ENCODE measurements around the gene AHRR.

Gene AHRR

DNA sequence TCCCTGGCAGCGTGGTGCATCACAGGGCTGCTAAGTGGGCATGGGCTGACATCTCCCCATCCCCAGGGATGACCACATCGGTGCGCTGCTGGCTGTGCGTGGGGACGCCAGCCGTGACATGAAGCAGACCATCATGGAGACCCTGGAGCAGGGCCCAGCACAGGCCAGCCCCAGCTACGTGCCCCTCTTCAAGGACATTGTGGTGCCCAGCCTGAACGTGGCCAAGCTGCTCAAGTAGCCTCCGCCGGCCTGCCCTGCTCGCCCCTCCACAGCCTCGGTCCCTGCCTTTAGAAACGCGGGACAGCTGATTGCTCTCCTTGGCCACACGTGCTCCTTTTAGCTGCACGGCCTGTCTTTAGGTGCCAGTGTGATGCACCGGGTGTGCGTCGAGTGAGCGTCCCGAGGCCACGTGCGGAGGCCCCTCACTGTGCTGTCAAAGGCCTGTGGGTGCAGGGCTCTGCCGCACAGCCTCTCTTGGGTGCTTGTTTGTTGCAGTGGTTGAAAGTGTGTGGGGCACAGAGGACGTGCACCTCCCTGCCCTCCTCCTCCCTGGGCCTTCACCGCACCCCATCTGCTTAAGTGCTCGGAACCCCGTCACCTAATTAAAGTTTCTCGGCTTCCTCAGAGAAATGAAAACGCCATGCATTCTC lies 145.3 kb downstream of the AHRR start:
- DNase-seq (ENCODE audit: low spot score): no peak
- ChIA-PET CTCF (no interaction called here), POLR2A (ENCODE audit: low non-redundant PET) (no interaction called here)
- TF ChIP-seq, protein P1, sequence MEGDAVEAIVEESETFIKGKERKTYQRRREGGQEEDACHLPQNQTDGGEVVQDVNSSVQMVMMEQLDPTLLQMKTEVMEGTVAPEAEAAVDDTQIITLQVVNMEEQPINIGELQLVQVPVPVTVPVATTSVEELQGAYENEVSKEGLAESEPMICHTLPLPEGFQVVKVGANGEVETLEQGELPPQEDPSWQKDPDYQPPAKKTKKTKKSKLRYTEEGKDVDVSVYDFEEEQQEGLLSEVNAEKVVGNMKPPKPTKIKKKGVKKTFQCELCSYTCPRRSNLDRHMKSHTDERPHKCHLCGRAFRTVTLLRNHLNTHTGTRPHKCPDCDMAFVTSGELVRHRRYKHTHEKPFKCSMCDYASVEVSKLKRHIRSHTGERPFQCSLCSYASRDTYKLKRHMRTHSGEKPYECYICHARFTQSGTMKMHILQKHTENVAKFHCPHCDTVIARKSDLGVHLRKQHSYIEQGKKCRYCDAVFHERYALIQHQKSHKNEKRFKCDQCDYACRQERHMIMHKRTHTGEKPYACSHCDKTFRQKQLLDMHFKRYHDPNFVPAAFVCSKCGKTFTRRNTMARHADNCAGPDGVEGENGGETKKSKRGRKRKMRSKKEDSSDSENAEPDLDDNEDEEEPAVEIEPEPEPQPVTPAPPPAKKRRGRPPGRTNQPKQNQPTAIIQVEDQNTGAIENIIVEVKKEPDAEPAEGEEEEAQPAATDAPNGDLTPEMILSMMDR (conservative IDR thresholded peaks at IDR 0.05; ENCODE audit: low read depth): no peak
- H3K27ac ChIP-seq: 0 out of 2 replicates have a peak overlapping the region, but pooled peaks have one; percentile 4

DNA sequence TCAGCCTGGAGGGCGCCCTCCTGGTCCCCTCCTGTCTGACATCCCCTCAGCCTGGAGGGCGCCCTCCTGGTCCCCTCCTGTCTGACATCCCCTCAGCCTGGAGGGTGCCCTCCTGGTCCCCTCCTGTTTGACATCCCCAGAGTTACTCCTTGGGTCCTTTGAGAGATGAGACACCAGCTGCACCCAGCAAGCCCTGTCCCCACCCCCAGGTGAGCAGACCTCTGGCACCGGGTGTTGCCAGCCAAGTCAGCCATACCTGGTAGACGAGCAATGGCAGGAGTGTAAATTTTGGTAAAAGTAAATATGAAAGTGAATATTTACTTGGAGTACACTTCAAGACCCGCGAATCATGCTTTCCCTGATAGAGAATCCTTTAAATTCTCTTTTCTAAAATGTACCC lies 146.9 kb downstream of the AHRR start:
- peak overlapping the region; percentile 11; the same call in 1 of the 2 replicates for H3K27ac ChIP-seq
- TF ChIP-seq, protein P1 (conservative IDR thresholded peaks at IDR 0.05; ENCODE audit: low read depth): no peak
- ChIA-PET POLR2A (ENCODE audit: low non-redundant PET) (no interaction called here), CTCF (no interaction called here)
- DNase-seq (ENCODE audit: low spot score): no peak

DNA sequence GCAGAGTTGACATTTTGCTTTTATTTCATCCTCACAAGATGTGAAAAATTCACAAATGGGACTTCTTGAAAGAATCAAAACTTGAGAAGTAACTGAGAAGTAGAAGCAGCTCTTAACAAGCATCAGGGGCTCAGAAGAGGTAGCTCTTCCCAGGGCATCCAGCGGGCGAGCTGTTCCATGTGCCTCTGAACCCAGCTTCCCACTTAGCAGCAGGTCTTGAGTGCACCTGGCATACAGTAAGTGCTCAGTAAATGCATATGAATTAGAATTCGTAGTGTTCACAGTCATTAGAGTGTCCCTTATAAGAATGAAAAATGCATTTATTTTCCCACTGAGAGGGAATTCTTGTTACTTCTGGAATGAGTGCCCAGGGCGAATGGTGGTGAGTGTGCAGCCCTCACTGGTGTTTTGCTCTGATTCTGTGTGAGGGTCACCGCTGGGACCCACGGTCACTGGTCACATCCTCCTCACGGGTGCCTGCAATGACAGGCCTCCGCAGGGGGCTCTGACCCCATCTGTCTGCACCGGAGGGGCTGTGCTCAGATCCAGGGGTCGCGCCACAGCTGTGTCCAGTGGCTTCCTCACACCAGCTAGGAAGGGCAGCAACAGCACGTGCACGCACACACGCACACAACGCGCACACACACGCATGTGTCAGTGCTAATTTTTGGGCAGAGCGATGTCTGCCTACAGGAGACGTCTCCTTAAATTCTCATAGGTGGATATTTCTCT lies 148.4 kb downstream of the AHRR start:
- peak overlapping the region; percentile 10; the same call in 1 of the 2 replicates for H3K27ac ChIP-seq
- ChIA-PET CTCF (no interaction called here), POLR2A (ENCODE audit: low non-redundant PET) (no interaction called here)
- TF ChIP-seq, protein P1 (conservative IDR thresholded peaks at IDR 0.05; ENCODE audit: low read depth): no peak
- DNase-seq (ENCODE audit: low spot score): no peak

DNA sequence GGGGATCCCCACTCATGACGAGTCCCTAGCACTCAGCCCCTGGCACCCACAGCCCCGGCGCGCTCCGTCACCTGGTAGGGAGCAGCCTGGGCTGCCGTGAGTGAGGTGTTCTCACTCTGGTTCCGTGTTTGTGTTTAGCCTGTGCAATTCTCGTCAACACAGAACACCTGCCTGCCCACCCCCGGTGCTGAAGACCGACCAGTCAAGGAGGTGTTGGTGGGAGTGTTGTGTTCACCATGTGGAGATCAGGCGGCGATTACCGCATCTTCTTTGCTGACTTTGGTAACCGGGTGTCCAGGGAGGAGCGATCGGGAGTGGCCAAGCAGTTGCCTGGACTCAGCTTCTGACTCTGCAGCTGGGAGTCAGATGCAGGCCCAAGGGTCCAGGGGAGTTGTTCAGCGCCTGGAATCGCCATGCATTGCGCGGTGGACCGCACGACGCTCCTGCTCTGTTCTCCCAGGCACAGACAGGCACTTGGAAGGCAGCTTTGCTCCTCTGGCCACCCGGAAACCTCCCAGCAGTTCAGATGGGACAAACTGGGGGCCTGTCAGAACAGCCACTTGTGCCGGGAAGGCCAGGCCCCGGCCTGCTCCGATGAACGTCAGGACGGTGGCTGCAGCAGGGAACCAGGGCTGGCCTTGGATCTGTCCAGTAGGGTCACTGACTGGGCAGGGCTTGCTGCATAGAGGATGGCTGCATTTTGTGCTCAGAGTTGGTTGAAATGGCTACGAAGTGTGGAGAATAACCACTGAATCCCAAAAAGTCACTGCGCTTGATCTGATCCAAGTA lies 149.6 kb downstream of the AHRR start:
- CTCF ChIA-PET: interaction anchor here (0.5 kb wide), 1 partner anchor 199 kb away, joined by 4 read pairs; no protein-coding TSS in a partner anchor
- POLR2A ChIA-PET (ENCODE audit: low non-redundant PET): interaction anchor here (0.6 kb wide), 2 partner anchors 34 to 83 kb away, joined by 3 to 4 read pairs; no protein-coding TSS in a partner anchor
- TF ChIP-seq, protein P1 (conservative IDR thresholded peaks at IDR 0.05; ENCODE audit: low read depth): no peak

DNA sequence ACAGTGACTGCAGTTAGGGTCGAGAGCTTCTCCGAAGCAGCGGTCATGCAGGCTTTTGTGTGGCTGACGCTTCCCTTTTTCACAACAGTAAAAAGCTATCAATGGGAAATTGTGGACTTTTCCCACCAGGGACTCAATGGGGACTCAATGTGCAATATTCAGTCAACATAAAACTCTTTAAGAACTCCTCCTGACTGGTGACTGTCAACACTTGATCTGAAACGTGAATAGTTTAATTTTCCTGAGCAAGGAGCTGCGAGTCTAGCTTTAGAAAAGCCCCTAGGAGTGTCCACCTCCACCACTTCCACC lies 150.2 kb downstream of the AHRR start:
- ChIA-PET CTCF (interaction anchor here (0.5 kb wide), 1 partner anchor 198 kb away, joined by 4 read pairs; no protein-coding TSS in a partner anchor), POLR2A (ENCODE audit: low non-redundant PET) (interaction anchor here (0.6 kb wide), 2 partner anchors 33 to 84 kb away, joined by 3 to 4 read pairs; no protein-coding TSS in a partner anchor)
- TF ChIP-seq, protein P1 (conservative IDR thresholded peaks at IDR 0.05; ENCODE audit: low read depth): no peak
- H3K27ac ChIP-seq: peak overlapping the region; percentile 89
- DNase-seq (ENCODE audit: low spot score): no peak

More for the DNA sequence above, 149.6 kb downstream of the AHRR start:
- no peak for DNase-seq (ENCODE audit: low spot score)
- peak overlapping the region; percentile 89 for H3K27ac ChIP-seq

DNA sequence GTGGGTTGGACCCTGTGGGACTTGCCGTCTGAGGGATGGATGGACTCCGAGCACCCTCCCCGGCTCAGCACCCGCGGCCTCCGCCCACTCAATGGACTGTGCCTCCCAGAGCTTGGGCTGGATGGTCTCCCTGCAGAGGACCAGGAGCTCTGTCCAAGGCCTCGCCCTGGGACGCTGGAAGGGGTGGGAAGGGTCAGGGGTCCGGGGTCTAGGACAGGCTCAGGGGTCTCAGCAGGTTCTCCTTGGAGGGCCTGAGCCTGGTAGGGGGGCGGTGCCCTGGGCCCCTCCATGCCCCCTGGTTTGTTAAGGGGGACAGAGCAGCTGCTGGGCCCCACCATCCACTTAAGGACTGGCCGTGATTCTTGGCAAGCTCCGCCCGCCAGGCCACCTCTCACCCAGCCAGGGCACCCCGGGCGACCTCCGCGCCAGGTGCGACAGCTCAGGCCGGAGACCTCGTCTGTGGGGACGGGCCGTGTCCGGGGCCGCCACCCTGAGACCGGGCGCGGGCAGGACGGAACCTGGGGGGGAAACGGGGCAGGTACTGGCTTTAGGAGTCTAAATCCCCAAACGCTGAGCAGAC lies 150.7 kb downstream of the AHRR start:
- DNase-seq (ENCODE audit: low spot score): no peak
- H3K27ac ChIP-seq: peak overlapping the region; percentile 89
- TF ChIP-seq, protein P1 (conservative IDR thresholded peaks at IDR 0.05; ENCODE audit: low read depth): no peak
- ChIA-PET POLR2A (ENCODE audit: low non-redundant PET) (interaction anchor here (0.6 to 0.8 kb wide), 3 partner anchors 26 to 84 kb away, joined by 3 to 4 read pairs (median 3); no protein-coding TSS in a partner anchor), CTCF (interaction anchor here (0.6 kb wide), 1 partner anchor 151 kb away, joined by 3 read pairs; the partner anchor contains the start of gene AHRR)
